Tibial nerve (tissue), 3 donors: ENCODE data around the gene WDR49.

Experiments
- CTCF ChIP-seq, 5 experiments: fragments of 200-600 bp in 3 of 5; fragments of 450-650 bp in 2 of 5; sonication (generic) in 3 of 5; IDR thresholded peaks; one replicate each; pipeline ENCODE4 v1.5.1; 2016 to 2019; ENCODE audit warnings: antibody characterized with exemption in 5 of 5, mild to moderate bottlenecking in 3 of 5, moderate library complexity in 2 of 5
- POLR2A ChIP-seq, 2 donors: fragments of 450-650 bp; IDR thresholded peaks; one replicate each; pipeline ENCODE4 v1.6.1; 2017; ENCODE audit warnings: antibody characterized with exemption in 2 of 2, mild to moderate bottlenecking in 2 of 2, moderate library complexity in 2 of 2

GRCh38 chr3:167587651-167588050, 66.1 kb downstream of the WDR49 start:
- TF ChIP-seq CTCF (IDR thresholded peaks at IDR 0.05) (no peak), POLR2A (IDR thresholded peaks at IDR 0.05) (no peak)
